Subcutaneous adipose tissue (tissue), 4 donors: ENCODE results near the gene DCANP1. TPM values are rescaled to one million over a fixed set of nuclear protein-coding genes. Genes with fewer than 3 reads are reported as not detected.

Experiments used
- CTCF ChIP-seq: fragments of 450-650 bp; IDR thresholded peaks from one replicate; pipeline ENCODE4 v1.5.1; 2016; ENCODE audit warnings: low read depth, mild to moderate bottlenecking, control low read depth, antibody characterized with exemption, moderate library complexity
- total RNA-seq, 4 donors: library from RNA; depleted of rRNA; stranded (reverse); fragments of >200 nt; gene quantifications; one replicate each; pipeline ENCODE4 v1.1.0, GENCODE V29; 2016

DCANP1 gene
- total RNA-seq, 4 donors from 2014 or later = 0.17 TPM; not detected in 3

- no peak for TF ChIP-seq CTCF
Observed at GRCh38 chr5:135467051-135467625, 20.0 kb upstream of the DCANP1 start.

- TF ChIP-seq CTCF = no peak
Observed at GRCh38 chr5:135466178-135467050, 19.3 kb upstream of the DCANP1 start.

- no peak for TF ChIP-seq CTCF
Observed at GRCh38 chr5:135465391-135466122, 18.4 kb upstream of the DCANP1 start.

DNA sequence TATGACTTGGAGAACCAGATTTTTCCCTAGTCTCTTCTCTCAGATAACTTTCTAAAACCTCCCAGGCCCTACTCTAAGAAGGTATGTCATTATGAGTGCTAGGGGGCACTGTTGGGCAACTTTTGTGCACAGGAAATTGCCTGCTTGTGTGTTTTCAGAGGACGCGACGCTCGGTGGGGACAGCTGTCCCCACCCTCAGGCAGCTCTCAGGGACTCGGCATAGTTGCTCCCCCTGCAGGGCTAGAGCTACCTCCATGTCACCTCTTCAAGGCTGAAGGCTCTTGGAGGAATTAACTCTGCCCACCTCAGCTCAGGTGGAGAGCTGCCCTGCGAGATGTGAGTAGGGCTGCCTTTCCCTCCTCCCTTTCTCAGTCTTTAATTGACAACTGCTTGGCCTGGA lies 15.2 kb upstream of the DCANP1 start:
- TF ChIP-seq CTCF = no peak

- TF ChIP-seq CTCF = no peak
Observed at GRCh38 chr5:135461481-135462151, 14.5 kb upstream of the DCANP1 start.

GRCh38 chr5:135460246-135461033 lies 13.3 kb upstream of the DCANP1 start:
- no peak for TF ChIP-seq CTCF
